Kasumi-1 (cell line): ENCODE data around the gene SYT12.
"Not testable (repeated sequence)": the region's sequence is repeated elsewhere in the genome, so short reads cannot be mapped to it uniquely, and the experiment has no call there.

Experiments
- DNase-seq, 2 experiments: peaks; one replicate each; lab custom pipeline; 2025; lab: John Stamatoyannopoulos, UW

The SYT12 gene, protein sequence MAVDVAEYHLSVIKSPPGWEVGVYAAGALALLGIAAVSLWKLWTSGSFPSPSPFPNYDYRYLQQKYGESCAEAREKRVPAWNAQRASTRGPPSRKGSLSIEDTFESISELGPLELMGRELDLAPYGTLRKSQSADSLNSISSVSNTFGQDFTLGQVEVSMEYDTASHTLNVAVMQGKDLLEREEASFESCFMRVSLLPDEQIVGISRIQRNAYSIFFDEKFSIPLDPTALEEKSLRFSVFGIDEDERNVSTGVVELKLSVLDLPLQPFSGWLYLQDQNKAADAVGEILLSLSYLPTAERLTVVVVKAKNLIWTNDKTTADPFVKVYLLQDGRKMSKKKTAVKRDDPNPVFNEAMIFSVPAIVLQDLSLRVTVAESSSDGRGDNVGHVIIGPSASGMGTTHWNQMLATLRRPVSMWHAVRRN

GRCh38 chr11:67022961-67023956, at the start of gene SYT12:
TSS of gene SYT12 (plus strand) at chr11:67023134. CDS start at chr11:67030145, 7,011 bp downstream.
- DNase-seq, result no peak

DNA sequence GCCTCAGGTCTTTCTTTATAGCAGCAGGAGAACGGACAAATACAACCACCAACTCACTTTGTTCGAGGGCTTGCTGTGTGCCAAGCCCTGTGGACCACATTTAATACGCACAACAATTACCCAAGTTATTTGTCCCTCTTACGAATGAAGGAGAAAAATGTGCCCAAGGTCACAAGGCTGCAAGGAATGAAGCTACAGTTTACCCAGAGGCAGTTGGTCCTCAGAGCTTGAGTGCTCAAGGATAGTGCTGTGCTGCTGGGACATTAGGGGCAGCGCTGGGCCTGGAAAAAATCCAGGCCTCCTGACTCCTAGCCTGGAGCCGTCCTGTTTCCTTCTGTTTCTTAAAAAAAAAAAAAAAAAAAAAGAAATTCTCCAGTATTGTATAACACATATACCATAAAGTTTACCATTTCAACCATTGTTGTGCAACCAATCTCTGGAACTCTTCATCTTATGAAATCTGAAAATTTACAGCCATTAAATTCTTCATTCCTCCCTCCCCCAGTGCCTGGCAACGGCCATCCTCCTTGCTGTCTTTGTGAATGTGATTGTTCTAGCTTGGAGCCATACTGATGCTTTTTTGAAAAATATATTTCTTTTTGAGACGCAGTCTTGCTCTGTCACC, 48.9 kb upstream of the SYT12 start:
- DNase-seq, result no peak

GRCh38 chr11:66974724-66975404, 48.1 kb upstream of the SYT12 start, which contains the start of gene C11orf86:
TSS of gene C11orf86 (plus strand) at chr11:66975304. CDS start at chr11:66975363, 59 bp downstream.
- no peak for DNase-seq

DNA sequence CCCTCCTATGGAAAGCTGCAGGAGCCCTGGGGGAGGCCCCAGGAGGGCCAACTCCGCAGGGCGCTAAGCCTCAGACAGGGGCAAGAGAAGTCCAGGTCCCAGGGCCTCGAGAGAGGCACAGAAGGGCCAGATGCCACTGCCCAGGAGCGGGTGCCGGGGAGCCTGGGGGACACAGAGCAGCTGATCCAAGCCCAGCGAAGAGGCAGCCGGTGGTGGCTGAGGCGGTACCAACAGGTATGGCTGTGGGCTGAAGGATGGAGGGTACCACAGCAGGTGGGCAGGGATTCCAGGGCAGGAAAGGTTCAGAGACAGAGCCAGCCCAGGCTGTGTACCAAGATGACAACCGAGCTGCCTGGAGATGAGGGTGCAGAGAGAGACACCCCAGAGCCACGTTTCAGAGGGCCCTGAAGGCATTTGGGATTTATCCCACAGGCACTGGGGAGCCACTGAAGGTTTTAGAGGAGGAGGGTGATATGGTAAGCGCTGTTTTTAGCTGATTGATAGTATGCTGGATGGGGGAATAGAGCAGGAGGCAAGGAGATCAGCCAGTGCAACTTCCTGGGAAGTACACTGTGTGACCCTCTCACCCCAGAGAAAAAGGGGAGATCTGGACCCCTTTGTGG, 47.4 kb upstream of the SYT12 start:
- DNase-seq, result no peak

- peak in 1 of 2 experiments; percentile 8 for DNase-seq
These were observed 46.9 kb upstream of the SYT12 start for GRCh38 chr11:66976028-66976467.

DNA sequence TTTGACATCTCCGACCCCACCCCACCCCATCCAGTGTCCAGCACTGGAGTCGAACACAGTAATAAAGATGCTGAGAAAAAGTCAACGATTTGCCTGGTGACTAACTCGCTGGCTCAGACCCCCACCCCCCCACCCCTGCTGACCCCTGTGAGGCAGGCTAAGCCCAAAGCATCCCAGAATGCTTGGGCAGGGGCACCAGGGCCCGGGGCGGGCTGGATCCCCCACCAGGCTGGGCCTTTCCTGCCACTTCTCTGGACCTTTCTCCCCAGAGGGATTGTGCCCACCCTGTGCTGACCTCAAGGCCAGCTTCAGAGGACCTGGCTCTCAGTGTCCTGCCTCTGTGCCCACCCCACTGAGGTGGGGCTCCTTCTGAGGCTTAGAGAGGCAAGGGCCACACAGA, 46.0 kb upstream of the SYT12 start:
- no peak for DNase-seq

DNA sequence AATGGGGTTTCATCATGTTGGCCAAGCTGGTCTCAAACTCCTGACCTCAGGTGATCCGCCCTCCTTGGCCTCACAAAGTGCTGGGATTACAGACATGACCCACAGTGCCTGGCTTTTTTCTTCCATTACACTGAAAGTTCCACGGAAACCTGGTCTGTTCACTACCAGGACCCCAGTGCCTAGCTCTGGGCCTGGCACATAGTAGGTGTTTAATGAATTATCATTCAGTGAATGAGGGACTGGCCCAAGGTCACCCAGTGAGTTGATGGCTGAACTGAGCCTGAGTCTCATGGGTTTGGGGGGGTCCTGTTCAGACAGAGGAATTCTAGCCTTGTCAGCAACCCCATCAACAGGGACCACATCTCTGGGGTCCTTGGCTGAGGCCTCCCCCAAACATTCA, 44.7 kb upstream of the SYT12 start:
- DNase-seq, result no peak

DNA sequence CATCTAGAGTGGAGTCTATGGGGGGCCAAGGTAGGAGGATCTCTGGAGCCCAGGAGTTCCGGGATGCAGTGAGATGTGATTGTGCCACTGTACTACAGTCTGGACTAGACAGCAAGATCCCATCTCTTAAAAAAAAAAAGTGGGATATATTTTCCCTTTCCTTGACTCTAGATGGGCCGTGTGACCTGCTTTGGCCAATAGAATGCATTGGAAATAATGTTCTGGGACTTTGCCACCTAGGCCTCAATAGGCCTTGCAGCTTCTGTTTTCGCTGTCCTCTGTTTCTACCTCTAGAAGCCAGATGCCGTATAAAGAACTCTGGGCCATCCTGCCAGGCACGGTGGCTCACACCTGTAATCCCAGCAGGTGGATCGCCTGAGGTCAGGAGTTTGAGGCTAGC, 44.2 kb upstream of the SYT12 start:
- DNase-seq, result no peak

- DNase-seq, result no peak
These were observed 43.5 kb upstream of the SYT12 start for GRCh38 chr11:66979336-66979980.

DNA sequence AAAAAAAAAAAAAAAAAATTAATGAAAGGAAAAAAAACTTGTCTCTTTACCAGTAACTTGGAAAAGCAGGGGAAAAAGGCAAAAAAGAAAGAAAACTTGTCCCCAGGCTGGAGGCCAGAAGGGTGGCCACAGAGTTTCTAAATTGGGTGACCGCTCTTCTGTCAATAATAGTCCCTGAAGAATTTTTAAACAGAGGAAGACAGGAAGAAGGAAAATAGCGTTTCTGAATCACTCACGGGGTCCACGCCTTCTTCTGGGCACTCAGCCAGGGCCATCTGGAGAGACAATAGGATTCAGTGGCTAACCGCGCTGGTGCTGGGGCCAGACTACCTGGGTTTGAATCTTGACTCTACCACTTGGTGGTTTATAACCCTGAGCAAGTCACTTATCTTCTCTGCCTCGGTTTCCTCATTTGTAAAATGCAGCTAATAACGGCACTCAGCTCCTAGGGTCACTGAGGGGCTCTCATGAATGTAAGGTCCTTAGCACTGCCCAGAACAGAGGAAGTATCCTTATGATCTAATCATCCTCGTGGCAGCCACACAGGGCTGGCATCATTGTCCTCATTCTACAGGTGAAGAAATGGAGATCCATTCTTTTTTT, 40.9 kb upstream of the SYT12 start:
- DNase-seq, result peak; percentile 84 to 89

DNA sequence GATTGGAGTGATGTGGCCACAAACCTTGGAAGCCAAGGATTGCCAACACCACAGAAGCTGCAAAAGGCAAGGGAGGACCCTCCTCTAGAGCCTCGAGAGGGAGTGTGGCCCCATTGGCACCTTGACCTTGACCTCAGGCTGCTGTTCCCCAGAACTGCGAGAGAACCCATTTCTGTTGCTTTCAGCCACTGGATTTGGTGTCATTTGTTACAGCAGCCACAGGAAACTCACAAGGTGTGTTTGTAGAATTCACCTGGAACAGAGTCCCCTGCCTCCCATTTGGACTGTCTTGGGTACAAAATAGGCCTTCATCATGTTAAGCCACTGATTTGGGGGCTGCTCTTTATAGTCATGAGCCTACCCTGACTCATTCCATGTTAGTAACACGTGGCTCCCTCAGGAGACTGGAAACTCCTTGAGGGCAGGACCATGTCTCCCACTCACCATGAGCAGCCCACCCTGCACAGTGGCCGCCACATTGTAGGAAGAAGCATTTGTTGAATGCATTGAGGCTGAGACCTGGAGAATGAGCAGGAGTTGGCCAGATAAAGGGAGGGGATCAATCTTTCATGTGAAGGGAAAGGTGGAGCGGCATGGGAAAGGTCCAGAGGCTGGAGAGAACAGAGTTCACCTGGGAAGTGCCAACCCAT, 39.5 kb upstream of the SYT12 start:
- DNase-seq, result no peak

- no peak for DNase-seq
These were observed 37.3 kb upstream of the SYT12 start for GRCh38 chr11:66985508-66986177.

- no peak for DNase-seq
These were observed 36.8 kb upstream of the SYT12 start for GRCh38 chr11:66986178-66986545.

DNA sequence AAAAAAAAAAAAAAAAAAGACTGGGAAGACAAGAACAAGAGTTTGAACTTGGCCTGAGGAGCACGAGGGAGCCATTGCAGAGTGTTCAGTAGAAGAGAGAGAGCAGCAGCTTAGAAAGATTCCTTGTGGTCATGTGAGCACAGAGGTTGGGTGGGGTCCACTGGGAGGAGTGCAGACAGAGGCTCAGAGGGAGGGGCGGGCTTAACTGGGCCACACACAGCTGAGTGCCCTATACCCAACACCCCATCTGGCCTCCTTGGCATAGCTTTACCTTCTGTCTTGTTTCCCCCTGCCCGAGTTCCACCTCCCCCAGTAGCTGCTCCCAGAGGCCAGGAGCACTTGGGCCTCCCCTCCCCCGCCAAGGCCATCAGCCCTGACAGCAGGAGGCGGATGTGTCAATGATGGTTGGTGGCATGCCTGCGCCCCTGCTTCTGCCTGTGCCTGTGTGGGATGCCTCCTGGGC, 35.7 kb upstream of the SYT12 start:
- DNase-seq, result no peak

DNA sequence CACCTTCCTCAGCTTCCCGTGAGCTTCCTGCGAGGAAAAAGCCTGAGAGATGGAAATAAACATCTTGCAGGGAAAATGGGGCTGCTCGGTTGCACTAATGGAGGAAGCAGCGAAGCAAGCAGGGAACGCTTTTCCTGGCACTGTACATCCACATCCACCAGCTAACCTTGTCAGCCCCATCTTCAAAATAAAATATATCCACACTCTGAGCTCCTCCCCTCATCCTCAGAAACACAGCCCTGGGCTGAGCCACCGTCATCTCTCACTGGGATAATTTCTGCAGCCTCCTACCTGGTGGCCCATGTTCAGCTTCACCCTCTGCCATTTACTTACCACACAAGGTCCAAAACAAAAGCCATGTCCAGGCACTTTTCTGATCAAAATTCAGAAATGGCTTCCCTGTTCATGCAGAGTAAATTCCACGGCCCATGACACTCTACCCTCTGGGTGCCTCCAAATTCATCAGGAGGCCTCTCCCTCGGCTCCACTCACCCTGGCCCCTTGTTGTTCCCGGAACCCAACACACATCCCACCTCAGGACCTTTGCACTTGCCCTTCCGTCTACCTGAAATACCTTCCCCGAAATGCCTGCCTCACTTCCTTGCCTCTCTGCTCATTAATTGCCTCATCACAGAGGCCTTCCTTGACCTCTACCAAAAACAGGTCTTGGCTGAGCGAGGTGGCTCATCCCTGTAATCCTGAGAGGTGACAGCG, 34.9 kb upstream of the SYT12 start:
- DNase-seq, result no peak

DNA sequence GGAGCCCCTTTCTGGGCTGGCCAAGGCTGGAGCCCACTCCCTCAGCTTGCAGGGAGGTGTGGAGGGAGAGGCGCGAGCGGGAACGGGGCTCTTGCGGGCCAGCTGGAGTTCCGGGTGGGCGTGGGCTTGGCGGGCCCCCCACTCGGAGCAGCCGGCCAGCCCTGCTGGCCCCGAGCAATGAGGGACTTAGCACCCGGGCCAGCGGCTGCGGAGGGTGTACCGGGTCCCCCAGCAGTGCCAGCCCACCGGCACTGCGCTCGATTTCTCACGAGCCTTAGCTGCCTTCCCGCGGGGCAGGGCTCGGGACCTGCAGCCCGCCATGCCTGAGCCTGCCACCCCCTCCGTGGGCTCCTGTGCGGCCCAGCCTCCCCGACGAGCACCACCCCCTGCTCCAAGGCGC, 34.2 kb upstream of the SYT12 start:
- not testable (repeated sequence) for DNase-seq

DNA sequence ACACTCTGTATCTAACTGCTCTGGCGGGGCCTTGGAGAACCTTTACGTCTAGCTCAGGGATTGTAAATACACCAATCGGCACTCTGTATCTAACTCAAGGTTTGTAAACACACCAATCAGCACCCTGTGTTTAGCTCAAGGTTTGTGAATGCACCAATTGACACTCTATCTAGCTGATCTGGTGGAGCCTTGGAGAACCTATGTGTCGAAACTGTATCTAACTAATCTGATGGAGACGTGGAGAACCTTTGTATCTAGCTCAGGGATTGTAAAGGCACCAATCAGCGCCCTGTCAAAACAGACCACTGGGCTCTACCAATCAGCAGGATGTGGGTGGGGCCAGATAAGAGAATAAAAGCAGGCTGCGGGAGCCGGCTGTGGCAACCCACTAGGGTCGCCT, 33.6 kb upstream of the SYT12 start:
- not testable (repeated sequence) for DNase-seq

GRCh38 chr11:66992041-66992440, 30.9 kb upstream of the SYT12 start:
- no peak for DNase-seq
